Skeletal muscle satellite cell (primary cell): ENCODE results near the gene TUBA4B. TPM values are rescaled to one million over a fixed set of nuclear protein-coding genes. Genes with fewer than 3 reads are reported as not detected.
A peak's percentile ranks its signal among the peaks of the same experiment; 100 is the strongest.

Source experiments
- H3K27me3 ChIP-seq: 2 replicates; pipeline ENCODE4 v1.7.0; 2013; ENCODE audit warnings: low read length; ENCODE audit not compliant: control insufficient read depth, insufficient read depth
- H3K36me3 ChIP-seq: 2 replicates; pipeline ENCODE4 v1.7.0; 2013; ENCODE audit warnings: mild to moderate bottlenecking, control low read depth, low read length; ENCODE audit not compliant: insufficient read depth
- H3K4me1 ChIP-seq: 2 replicates; pipeline ENCODE4 v1.7.0; 2013; ENCODE audit warnings: low read length; ENCODE audit not compliant: control insufficient read depth, insufficient read depth
- H3K4me2 ChIP-seq: 2 replicates; pipeline ENCODE4 v1.7.0; 2013; ENCODE audit warnings: mild to moderate bottlenecking, low read length
- H3K4me3 ChIP-seq: 2 replicates; pipeline ENCODE4 v1.7.0; 2013; ENCODE audit warnings: low read length
- H3K9ac ChIP-seq: 2 replicates; pipeline ENCODE4 v1.7.0; 2013; ENCODE audit warnings: mild to moderate bottlenecking, low read depth, low read length, moderate library complexity
- H3K9me3 ChIP-seq: replicated peaks from 2 replicates; pipeline ENCODE4 v1.7.0; 2013; ENCODE audit warnings: mild to moderate bottlenecking, control low read depth, low read length
- total RNA-seq: library from RNA; depleted of rRNA; stranded (reverse); fragments of >200 nt; gene quantifications from 2 replicates; pipeline ENCODE4 v1.2.3, GENCODE V29; 2012; rRNA removed

Gene TUBA4B
- not detected in 2 replicates for total RNA-seq

DNA sequence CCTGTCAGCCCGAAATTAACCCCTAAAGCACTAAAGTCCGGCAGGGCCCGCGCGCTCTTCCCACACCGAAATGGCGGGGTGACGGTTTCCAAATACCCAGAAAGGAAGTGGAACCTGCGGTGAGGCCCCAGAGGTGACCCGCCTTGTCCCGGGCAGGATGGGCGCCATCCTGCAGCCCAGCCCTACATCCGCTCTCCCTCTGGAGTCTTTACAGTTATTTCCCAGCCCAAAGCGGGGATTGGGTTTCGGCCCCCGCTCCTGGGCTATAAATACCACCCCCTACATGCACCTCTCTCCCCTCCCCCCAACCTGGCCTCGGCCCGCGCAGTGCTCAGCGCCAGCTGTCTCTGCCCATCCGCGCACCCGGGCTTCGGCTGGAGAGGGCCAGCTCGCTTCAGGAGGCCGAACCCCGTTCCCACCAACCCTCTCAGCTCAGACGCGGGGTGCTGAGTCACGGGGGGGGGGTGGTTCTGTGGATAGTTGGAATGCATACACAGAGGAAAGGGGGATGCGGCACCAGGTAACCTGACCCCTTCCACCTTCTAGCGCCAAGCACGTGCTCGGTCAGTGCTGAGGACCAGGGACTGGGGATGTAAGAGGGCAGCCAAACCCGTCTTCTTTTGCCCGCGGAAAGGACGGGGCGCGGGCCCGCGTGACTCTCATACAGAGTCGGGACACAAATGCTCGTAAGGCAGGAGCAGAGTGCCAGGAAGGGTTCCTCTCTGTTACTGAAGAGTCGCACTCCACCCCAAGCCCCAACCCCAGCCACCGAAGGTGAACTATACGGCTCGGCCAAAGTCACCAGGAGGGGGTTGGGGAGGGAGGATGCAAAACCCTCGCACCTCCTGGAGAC, at the start of gene TUBA4B:
TUBA4B (plus strand) TSS at position 344 of the 853 bp plus-strand sequence; CDS start at position 509, 165 bp downstream.
- Histone ChIP-seq H3K9ac (peak within 1 kb of the TSS; percentile 68), H3K4me3 (peak within 1 kb of the TSS; percentile 76), H3K9me3 (no peaks in the 10 kb centered on the region), H3K4me1 (peaks cover 67% of the 10 kb centered on the region), H3K36me3 (peaks cover 9% of the 10 kb centered on the region), H3K4me2 (peak within 1 kb of the TSS; percentile 99), H3K27me3 (peaks cover 23% of the 10 kb centered on the region)

DNA sequence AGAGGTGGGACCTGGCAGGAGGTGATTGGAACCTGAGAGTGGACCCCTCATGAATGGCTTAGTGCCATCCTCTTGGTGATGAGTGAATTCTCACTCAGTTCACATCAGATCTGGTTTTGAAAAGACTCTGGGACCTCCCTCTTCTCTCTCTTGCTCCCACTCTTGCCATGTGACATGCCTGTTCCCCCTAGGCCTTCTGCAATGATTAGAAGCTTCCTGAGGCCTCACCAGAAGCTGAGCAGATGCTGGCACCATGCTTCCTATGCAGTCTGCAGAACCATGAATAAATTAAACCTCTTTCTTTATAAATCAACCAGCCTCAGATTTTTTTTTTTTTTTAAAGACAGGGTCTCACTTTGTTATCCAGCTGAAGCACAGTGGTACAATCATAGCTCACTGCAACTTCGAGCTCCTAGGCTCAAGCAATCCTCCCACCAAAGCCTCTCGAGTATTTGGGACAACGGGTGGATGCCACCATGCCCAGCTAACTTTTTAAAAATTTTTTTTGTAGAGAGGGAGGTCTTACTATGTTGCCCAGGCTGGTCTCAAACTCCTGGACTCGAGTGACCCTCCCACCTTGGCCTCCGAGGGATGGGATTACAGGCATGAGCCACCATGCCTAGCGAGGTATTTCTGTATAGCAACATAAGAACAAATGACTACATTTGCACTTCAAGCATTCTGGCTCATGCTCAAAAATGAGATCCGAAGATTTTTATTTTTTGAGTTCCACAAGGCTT, 48.4 kb upstream of the TUBA4B start:
- Histone ChIP-seq H3K36me3 (peaks cover 15% of the 10 kb centered on the region), H3K4me3 (no peak overlapping the region), H3K9me3 (no peaks in the 10 kb centered on the region), H3K9ac (no peak overlapping the region), H3K27me3 (peaks cover 6% of the 10 kb centered on the region), H3K4me2 (no peak overlapping the region), H3K4me1 (peaks cover 19% of the 10 kb centered on the region)

GRCh38 chr2:219205165-219205538, 47.9 kb upstream of the TUBA4B start:
- Histone ChIP-seq H3K9me3 (no peaks in the 10 kb centered on the region), H3K36me3 (peaks cover 20% of the 10 kb centered on the region), H3K27me3 (peaks cover 4% of the 10 kb centered on the region), H3K9ac (no peak overlapping the region), H3K4me3 (no peak overlapping the region), H3K4me1 (peaks cover 19% of the 10 kb centered on the region), H3K4me2 (no peak overlapping the region)

DNA sequence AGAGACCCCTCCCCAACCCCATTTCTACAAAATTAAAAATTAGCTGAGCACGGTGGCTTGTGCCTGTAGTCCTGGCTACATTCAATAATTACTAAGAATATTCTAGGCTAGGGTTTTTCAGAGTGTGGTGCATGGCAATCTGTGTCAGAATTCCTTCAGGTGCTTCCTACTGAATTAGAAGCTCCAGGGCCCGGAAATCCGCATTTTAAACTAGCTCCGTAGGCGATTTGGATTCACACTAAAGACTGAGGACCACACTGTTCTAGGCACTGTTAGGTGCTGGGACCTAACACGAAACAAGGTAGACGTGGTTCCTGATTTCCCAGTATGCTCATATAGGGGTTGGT, 47.1 kb upstream of the TUBA4B start:
- H3K4me1 ChIP-seq: peaks cover 19% of the 10 kb centered on the region

GRCh38 chr2:219206328-219207133, 46.5 kb upstream of the TUBA4B start, which contains the start of gene ZFAND2B:
ZFAND2B (plus strand) TSS chr2:219206782; CDS start chr2:219206988, 206 bp downstream.
- Histone ChIP-seq H3K27me3 (no peaks in the 10 kb centered on the region), H3K9ac (peak within 1 kb of the TSS; percentile 83), H3K4me1 (peaks cover 19% of the 10 kb centered on the region), H3K4me3 (peak within 1 kb of the TSS; percentile 86), H3K36me3 (peaks cover 32% of the 10 kb centered on the region), H3K9me3 (no peaks in the 10 kb centered on the region), H3K4me2 (peak within 1 kb of the TSS; percentile 97)

More for the DNA sequence above, 47.1 kb upstream of the TUBA4B start:
- Histone ChIP-seq H3K4me3 (peak overlapping the region; percentile 86), H3K9me3 (no peaks in the 10 kb centered on the region), H3K4me2 (peak overlapping the region; percentile 97), H3K9ac (peak overlapping the region; percentile 83), H3K36me3 (peaks cover 28% of the 10 kb centered on the region), H3K27me3 (no peaks in the 10 kb centered on the region)

GRCh38 chr2:219207134-219207883, 45.7 kb upstream of the TUBA4B start:
- H3K4me1 ChIP-seq: peaks cover 19% of the 10 kb centered on the region
- H3K36me3 ChIP-seq: peaks cover 36% of the 10 kb centered on the region
- H3K9ac ChIP-seq: peak overlapping the region; percentile 83
- H3K4me2 ChIP-seq: peak overlapping the region; percentile 97
- H3K27me3 ChIP-seq: no peaks in the 10 kb centered on the region
- H3K9me3 ChIP-seq: no peaks in the 10 kb centered on the region
- peak overlapping the region; percentile 86 for H3K4me3 ChIP-seq

DNA sequence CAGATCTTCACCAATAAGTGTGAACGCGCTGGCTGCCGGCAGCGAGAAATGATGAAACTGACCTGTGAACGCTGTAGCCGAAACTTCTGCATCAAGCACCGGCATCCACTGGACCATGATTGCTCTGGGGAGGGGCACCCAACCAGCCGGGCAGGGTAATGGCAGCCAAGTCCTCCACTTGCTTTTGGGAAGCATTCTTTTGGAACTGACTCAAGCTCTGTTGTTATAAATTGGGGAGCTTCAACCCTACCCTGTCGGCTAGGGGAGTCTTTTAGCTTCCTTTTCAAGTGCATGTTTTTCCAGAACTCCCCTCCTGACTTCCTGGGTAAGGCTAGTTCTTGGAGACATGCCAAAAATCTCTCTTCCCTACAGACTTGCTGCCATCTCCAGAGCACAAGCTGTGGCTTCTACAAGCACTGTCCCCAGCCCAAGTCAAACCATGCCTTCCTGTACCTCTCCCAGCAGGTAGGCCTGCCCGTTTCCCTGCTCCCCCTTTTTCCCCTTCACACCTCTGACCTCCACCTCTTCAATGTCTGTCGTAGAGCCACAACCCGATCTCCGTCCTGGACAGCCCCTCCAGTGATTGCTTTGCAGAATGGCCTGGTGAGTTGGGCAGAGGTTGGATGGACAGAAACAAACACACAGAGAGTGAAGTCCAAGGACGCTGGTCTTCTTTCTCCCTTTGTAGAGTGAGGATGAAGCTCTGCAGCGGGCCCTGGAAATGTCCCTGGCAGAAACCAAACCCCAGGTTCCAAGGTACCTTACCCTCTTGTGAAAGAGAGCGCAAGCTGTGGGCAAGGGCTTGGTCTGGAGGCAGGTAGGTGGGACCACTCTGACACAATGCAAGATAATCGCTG, 44.9 kb upstream of the TUBA4B start:
- H3K4me1 ChIP-seq: peaks cover 19% of the 10 kb centered on the region
- peaks cover 44% of the 10 kb centered on the region for H3K36me3 ChIP-seq
- H3K9me3 ChIP-seq: no peaks in the 10 kb centered on the region
- peak overlapping the region; percentile 53 for H3K9ac ChIP-seq
- H3K27me3 ChIP-seq: no peaks in the 10 kb centered on the region
- peak overlapping the region; percentile 97 for H3K4me2 ChIP-seq
- H3K4me3 ChIP-seq: peak overlapping the region; percentile 86

- Histone ChIP-seq H3K9me3 (no peaks in the 10 kb centered on the region), H3K4me1 (peaks cover 19% of the 10 kb centered on the region), H3K9ac (no peak overlapping the region), H3K27me3 (no peaks in the 10 kb centered on the region), H3K4me3 (no peak overlapping the region), H3K4me2 (no peak overlapping the region), H3K36me3 (peaks cover 58% of the 10 kb centered on the region)
These were observed 43.5 kb upstream of the TUBA4B start for GRCh38 chr2:219209236-219210195.

GRCh38 chr2:219210196-219210885, 42.7 kb upstream of the TUBA4B start:
- Histone ChIP-seq H3K4me3 (no peak overlapping the region), H3K9me3 (no peaks in the 10 kb centered on the region), H3K36me3 (peaks cover 62% of the 10 kb centered on the region), H3K9ac (no peak overlapping the region), H3K27me3 (no peaks in the 10 kb centered on the region), H3K4me2 (no peak overlapping the region), H3K4me1 (peaks cover 19% of the 10 kb centered on the region)
